ENCODE data around the gene ZSCAN5A. TPM values are rescaled to one million over a fixed set of nuclear protein-coding genes. Genes with fewer than 3 reads are reported as not detected.

Gene ZSCAN5A
- total and polyA plus RNA-seq, 2 donors (not counting 1 experiment from before 2014, with no cell fraction given): 5.2 to 24.8 TPM

DNA sequence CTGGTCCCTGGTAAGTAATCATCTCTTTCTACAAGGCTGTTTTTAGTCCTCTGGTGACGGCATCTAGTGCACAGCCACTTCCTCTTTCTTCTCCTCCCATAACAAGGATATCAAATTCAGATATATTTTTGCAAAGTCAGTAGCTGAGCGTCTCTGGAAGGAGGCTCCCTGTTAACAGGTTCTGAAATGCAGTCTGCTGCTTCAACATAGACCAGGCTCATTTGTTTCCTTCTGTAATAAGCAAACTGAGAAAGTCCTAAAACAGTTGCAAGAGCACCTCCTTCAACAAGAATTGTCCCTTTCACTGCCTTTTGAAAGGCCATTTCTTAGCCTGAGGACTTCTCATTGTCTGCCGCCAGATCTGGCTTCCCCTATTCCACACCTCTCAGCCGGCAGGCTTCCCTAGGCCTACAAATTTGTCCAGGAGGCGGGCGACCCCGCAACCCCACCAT lies 7.4 kb upstream of the ZSCAN5A start:
- Histone ChIP-seq H3K4me2 (replicated peaks; ENCODE audit: low read depth, low read length, poor library complexity, severe bottlenecking) (no peak overlapping the region), H3K4me3 (ENCODE audit: control extremely low read depth in 1 of 5, extremely low read depth in 1 of 5, insufficient read depth in 1 of 5, low read depth in 2 of 5, low read length in 4 of 5) (no peak overlapping the region), H3K27me3 (replicated peaks in 1 of 4; ENCODE audit: control extremely low read depth in 1 of 4, control insufficient read depth in 3 of 4, insufficient read depth in 4 of 4, low read length in 3 of 4) (no peaks in the 10 kb centered on the region), H3K9ac (ENCODE audit: low read length) (no peak overlapping the region), H3K79me2 (ENCODE audit: control insufficient read depth, insufficient read depth, low read length) (no peaks in the 10 kb centered on the region), H3K9me3 (ENCODE audit: control extremely low read depth in 1 of 3, control insufficient read depth in 2 of 3, insufficient read depth in 1 of 3, low read length in 2 of 3) (no peaks in the 10 kb centered on the region), H2AFZ (ENCODE audit: insufficient read depth, low read depth, low read length, poor library complexity, severe bottlenecking) (peak overlapping the region; percentile 30), H4K20me1 (ENCODE audit: control insufficient read depth, insufficient read depth, low read length, poor library complexity, severe bottlenecking) (no peaks in the 10 kb centered on the region), H3K27ac (ENCODE audit: low read length in 2 of 2) (peak overlapping the region in 1 of 2 donors; percentile 14), H3K36me3 (replicated peaks in 1 of 2; ENCODE audit: control extremely low read depth in 1 of 2, control insufficient read depth in 1 of 2, extremely low read depth in 1 of 2, insufficient read depth in 2 of 2, low read length in 1 of 2) (no peaks in the 10 kb centered on the region), H3K4me1 (ENCODE audit: control insufficient read depth in 2 of 2, insufficient read depth in 2 of 2, low read length in 2 of 2) (peaks cover 3 to 9% of the 10 kb centered on the region in 2 donors)
- CTCF ChIA-PET: interaction anchor here (2.7 kb wide), 1 partner anchor 11 kb away, joined by 18 read pairs; no protein-coding TSS in a partner anchor
- Mint-ChIP-seq H3K9me3 (ENCODE audit: insufficient read depth) (peaks cover 3% of the 10 kb centered on the region), H3K4me1 (peaks cover 9% of the 10 kb centered on the region), H3K4me3 (no peak overlapping the region), H3K27me3 (no peaks in the 10 kb centered on the region), H3K27ac (no peak overlapping the region)
- WGBS (ENCODE audit: insufficient coverage): 31% methylated on average over 4 of the region's 7 CpGs
- DNase-seq (peak; percentile 44), ATAC-seq (ENCODE audit: low read depth) (peak; percentile 33)
- TF ChIP-seq EZH2 (IDR thresholded peaks at IDR 0.05; ENCODE audit: borderline replicate concordance, insufficient read depth, low read depth, low read length, poor library complexity, severe bottlenecking): no peak
- no peak for TF ChIP-seq CTCF (IDR thresholded peaks at IDR 0.05)
- intact Hi-C loops (cut with micrococcal nuclease): no loop called here
- POLR2A ChIA-PET: no interaction called here

GRCh38 chr19:56321254-56321988 lies 6.8 kb upstream of the ZSCAN5A start:
- ATAC-seq (ENCODE audit: low read depth) (no peak), DNase-seq (no peak)
- Histone ChIP-seq H3K9ac (ENCODE audit: low read length) (no peak overlapping the region), H3K4me2 (replicated peaks; ENCODE audit: low read depth, low read length, poor library complexity, severe bottlenecking) (no peak overlapping the region), H4K20me1 (ENCODE audit: control insufficient read depth, insufficient read depth, low read length, poor library complexity, severe bottlenecking) (no peaks in the 10 kb centered on the region), H3K79me2 (ENCODE audit: control insufficient read depth, insufficient read depth, low read length) (no peaks in the 10 kb centered on the region), H3K9me3 (ENCODE audit: control extremely low read depth in 1 of 3, control insufficient read depth in 2 of 3, insufficient read depth in 1 of 3, low read length in 2 of 3) (no peaks in the 10 kb centered on the region), H3K4me1 (ENCODE audit: control insufficient read depth in 2 of 2, insufficient read depth in 2 of 2, low read length in 2 of 2) (peaks cover 3 to 9% of the 10 kb centered on the region in 2 donors), H2AFZ (ENCODE audit: insufficient read depth, low read depth, low read length, poor library complexity, severe bottlenecking) (peak overlapping the region; percentile 30), H3K4me3 (ENCODE audit: control extremely low read depth in 1 of 5, extremely low read depth in 1 of 5, insufficient read depth in 1 of 5, low read depth in 2 of 5, low read length in 4 of 5) (no peak overlapping the region), H3K27ac (ENCODE audit: low read length in 2 of 2) (no peak overlapping the region), H3K27me3 (replicated peaks in 1 of 4; ENCODE audit: control extremely low read depth in 1 of 4, control insufficient read depth in 3 of 4, insufficient read depth in 4 of 4, low read length in 3 of 4) (no peaks in the 10 kb centered on the region), H3K36me3 (replicated peaks in 1 of 2; ENCODE audit: control extremely low read depth in 1 of 2, control insufficient read depth in 1 of 2, extremely low read depth in 1 of 2, insufficient read depth in 2 of 2, low read length in 1 of 2) (no peaks in the 10 kb centered on the region)
- intact Hi-C loops (cut with micrococcal nuclease): no loop called here
- H3K27me3 Mint-ChIP-seq: no peaks in the 10 kb centered on the region
- H3K4me1 Mint-ChIP-seq: peaks cover 9% of the 10 kb centered on the region
- H3K4me3 Mint-ChIP-seq: no peak overlapping the region
- ChIA-PET POLR2A (no interaction called here), CTCF (interaction anchor here (2.7 kb wide), 1 partner anchor 12 kb away, joined by 18 read pairs; no protein-coding TSS in a partner anchor)
- TF ChIP-seq EZH2 (IDR thresholded peaks at IDR 0.05; ENCODE audit: borderline replicate concordance, insufficient read depth, low read depth, low read length, poor library complexity, severe bottlenecking): no peak
- no peak for TF ChIP-seq CTCF (IDR thresholded peaks at IDR 0.05)
- WGBS (ENCODE audit: insufficient coverage): 91% methylated on average over 5 of the region's 8 CpGs
- H3K9me3 Mint-ChIP-seq (ENCODE audit: insufficient read depth): peaks cover 3% of the 10 kb centered on the region
- no peak overlapping the region for H3K27ac Mint-ChIP-seq

Data from B cell (primary cell).